HG02642 (cell line): ENCODE data around the gene MYO1A.
"Not testable (repeated sequence)": the region's sequence is repeated elsewhere in the genome, so short reads cannot be mapped to it uniquely, and the experiment has no call there.

Experiments
- ATAC-seq: cut with Tn5 transposase; IDR thresholded peaks from one replicate; pipeline ENCODE4 v1.9.1; 2021; ENCODE audit warnings: mild to moderate bottlenecking; ENCODE audit not compliant: unreplicated experiment, poor library complexity

Gene MYO1A

GRCh38 chr12:57087691-57088353, 37.9 kb upstream of the MYO1A start:
- ATAC-seq, result peak; percentile 36

DNA sequence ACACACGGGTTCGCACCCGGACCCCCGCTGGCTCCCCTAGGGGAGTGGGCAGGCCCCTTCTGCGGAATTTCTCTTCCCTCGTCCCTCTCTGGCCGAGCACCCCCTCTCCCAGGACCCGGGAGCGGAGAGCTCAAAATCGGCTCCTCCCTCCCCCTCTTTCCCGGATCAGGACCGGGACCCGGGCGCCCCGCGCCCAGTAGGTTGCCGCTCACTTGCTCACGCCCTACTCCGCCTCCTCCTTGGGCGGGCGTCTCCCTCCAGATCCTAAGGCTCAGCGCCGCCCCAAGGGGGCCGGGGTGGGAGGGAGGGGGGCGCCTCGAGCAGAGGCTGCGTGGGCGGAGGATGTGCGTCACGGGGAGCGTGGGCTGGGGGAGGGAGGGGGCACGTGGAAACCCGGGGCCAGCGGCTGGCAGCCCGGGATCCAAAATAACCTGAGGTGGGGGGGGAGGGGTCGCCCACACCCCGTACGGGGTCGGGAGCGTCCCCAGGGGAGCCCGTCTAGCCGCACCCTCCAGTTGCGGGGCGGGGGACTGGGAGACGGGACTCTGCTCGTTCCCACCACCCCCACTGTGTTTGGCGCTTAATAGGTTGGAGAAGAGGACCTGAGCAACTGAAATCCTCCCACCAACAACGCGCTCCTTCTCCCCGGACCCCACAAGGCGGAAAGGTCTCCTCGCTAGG, 37.2 kb upstream of the MYO1A start:
- peak; percentile 37 for ATAC-seq

GRCh38 chr12:57086493-57087009, 36.6 kb upstream of the MYO1A start:
- ATAC-seq, result no peak

- ATAC-seq, result no peak
Measured at GRCh38 chr12:57085999-57086492, 36.1 kb upstream of the MYO1A start.

- ATAC-seq, result no peak
Measured at GRCh38 chr12:57080855-57081254, 30.9 kb upstream of the MYO1A start.

- ATAC-seq, result no peak
Measured at GRCh38 chr12:57079821-57080220, 29.9 kb upstream of the MYO1A start.

DNA sequence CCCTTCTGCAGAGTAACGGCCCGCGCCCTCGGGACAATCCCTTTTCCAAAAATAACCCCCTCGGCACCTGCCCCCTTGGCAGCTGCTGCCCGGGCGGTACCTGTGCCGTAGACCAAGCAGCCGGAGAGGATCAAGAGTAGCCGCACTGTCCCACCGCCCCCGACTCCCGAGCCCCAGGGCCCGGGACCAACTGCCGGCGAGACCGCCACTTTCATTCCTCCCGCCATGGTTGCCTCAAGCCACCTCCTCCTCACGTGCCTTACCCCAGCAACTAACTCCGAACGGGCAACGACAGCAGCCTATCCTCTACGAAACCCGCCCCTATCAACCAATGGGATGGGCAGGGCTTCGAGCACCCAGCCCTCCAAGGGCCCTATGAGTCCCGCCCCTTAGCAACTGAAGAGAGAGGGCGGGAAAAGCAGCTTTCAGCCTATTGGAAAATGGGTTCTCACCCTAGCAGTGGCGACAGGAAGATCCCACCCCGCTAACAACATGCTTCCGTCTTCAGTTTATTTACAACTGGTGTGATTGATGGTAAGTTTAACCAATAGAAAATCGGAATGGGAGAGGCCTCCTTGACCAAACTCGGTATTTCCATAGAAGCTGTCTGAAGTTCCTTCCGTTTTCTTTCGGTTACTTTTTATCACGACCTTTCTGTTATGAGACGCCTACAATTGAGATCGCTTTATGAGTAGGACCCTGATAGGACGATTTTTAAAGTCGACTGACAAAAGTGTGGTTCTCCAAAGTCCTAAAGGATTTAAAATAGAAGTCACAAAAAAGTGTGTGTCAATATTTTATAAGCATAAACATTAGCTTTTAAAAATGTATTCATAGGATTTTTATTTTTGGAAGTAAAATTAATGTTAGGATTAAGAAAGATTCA, 28.8 kb upstream of the MYO1A start, which contains the start of gene NEMP1:
Gene NEMP1 (minus strand): TSS at position 273 of the 886 bp plus-strand sequence. CDS start 46 bp downstream, at position 227.
- ATAC-seq, result peak; percentile 98

DNA sequence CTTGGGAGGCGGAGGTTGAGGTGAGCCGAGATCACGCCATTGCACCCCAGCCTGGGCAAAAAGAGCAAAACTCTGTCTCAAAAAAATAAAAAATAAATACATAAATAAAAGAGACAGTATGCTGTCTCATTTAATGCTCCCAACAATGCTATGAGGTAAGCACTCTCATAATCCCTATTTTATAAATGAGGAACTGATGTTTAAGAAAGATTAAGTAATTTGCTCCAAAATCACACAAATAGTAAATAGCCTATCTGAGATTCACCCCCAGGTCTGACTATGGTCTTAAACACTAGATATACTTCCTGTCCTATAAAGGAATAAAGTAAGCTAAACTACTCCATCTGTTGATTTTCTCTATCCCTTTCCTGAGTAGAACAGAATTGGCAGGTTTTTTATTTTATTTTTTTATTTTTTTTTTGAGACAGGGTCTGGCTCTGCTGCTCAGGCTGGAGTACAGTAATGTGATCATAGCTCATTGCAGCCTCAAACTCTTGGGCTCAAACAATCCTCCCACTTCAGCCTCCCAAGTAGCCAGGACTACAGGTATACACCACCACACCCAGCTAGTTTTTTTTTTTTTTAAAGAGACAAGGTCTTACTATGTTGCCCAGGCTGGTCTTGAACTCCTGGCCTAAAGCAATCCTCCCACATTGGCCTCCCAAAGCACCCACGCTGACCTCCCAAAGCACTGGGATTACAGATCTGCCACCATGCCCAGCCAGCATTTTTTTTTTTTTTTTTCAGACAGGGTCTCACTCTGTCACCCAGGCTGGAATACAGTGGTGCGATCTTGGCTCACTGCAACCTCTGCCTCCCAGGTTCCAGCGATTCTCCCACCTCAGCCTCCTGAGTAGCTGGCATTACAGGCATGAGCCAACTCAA, 23.9 kb upstream of the MYO1A start:
- ATAC-seq, result not testable (repeated sequence)

GRCh38 chr12:57072661-57073060, 22.7 kb upstream of the MYO1A start:
- ATAC-seq, result no peak

- ATAC-seq, result peak; percentile 82
Measured at GRCh38 chr12:57069523-57069922, 19.6 kb upstream of the MYO1A start.

- no peak for ATAC-seq
Measured at GRCh38 chr12:57066245-57066644, 16.3 kb upstream of the MYO1A start.

GRCh38 chr12:57063991-57064685, 14.2 kb upstream of the MYO1A start:
- ATAC-seq, result peak; percentile 68

- peak; percentile 60 for ATAC-seq
Measured at GRCh38 chr12:57058454-57058853, 8.5 kb upstream of the MYO1A start.

GRCh38 chr12:57057067-57057751, 7.3 kb upstream of the MYO1A start:
- ATAC-seq, result no peak

GRCh38 chr12:57055824-57056223, 5.9 kb upstream of the MYO1A start:
- ATAC-seq, result no peak

GRCh38 chr12:57053901-57054300, 4.0 kb upstream of the MYO1A start:
- not testable (repeated sequence) for ATAC-seq

- ATAC-seq, result not testable (repeated sequence)
Measured at GRCh38 chr12:57053146-57053545, 3.2 kb upstream of the MYO1A start.

GRCh38 chr12:57051011-57051410, 1.1 kb upstream of the MYO1A start:
- no peak for ATAC-seq

DNA sequence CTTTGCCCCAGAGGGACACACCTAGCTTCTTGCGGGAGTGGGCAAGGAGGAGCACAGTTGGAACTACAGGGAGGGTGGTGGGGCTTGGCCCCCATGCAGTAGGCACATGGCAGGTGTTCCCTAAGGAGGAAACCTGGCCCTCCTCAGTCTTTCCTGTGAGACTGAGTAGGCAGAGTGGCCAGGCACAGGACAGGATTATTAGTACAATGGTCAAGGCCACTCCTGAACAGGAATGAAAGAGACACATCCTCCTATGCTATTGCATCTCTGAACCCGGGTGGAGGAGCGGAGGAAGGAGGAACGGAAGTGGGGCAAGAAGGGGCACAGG, 846 bp downstream of the MYO1A start:
- no peak for ATAC-seq
